Measurements from ENCODE around the gene ABCA7. TPM values are rescaled to one million over a fixed set of nuclear protein-coding genes. Genes with fewer than 3 reads are reported as not detected.

ABCA7 gene
- total and polyA plus RNA-seq, 12 donors = 2.1 to 109 (median 18.8) TPM

GRCh38 chr19:1016647-1017114 lies 23.2 kb upstream of the ABCA7 start:
- peaks cover 0 to 26% of the 10 kb centered on the region in 2 donors for H3K36me3 ChIP-seq (replicated peaks in 1 of 2)
- TF ChIP-seq CTCF (IDR thresholded peaks at IDR 0.05) (no peak), POLR2A (IDR thresholded peaks at IDR 0.05) (peak in 1 of 2 donors; percentile 40)
- 30 to 41% (median 36%) methylated on average over 10 to 12 of the region's 12 CpGs; no CpG with 5 or more reads in 1 of the 4 donors for WGBS, 4 donors

GRCh38 chr19:1017115-1017905 lies 22.6 kb upstream of the ABCA7 start:
- TF ChIP-seq POLR2A (IDR thresholded peaks at IDR 0.05) (no peak), CTCF (IDR thresholded peaks at IDR 0.05) (no peak)
- Histone ChIP-seq H3K4me3 (no peak overlapping the region), H3K9me3 (replicated peaks in 1 of 3) (no peaks in the 10 kb centered on the region), H3K27me3 (no peaks in the 10 kb centered on the region), H3K4me1 (replicated peaks in 1 of 2) (peaks cover 27 to 48% of the 10 kb centered on the region in 2 donors), H3K27ac (peak overlapping the region in 3 of 5 donors; percentile 54 to 90 (median 86)), H3K36me3 (replicated peaks in 1 of 2) (peaks cover 0 to 19% of the 10 kb centered on the region in 2 donors)
- 48 to 70% (median 59%) methylated on average over 10 to 24 of the region's 24 CpGs for WGBS, 4 donors
- intact Hi-C loops (cut with DNase I) = no loop called here
- DNase-seq = peak in 2 of 7 donors; percentile 41 to 53

More at GRCh38 chr19:1016647-1017114, 23.2 kb upstream of the ABCA7 start:
- Histone ChIP-seq H3K9me3 (replicated peaks in 1 of 3) (no peaks in the 10 kb centered on the region), H3K27ac (peak overlapping the region in 3 of 5 donors; percentile 54 to 90 (median 86)), H3K4me1 (replicated peaks in 1 of 2) (peaks cover 27 to 48% of the 10 kb centered on the region in 2 donors), H3K27me3 (no peaks in the 10 kb centered on the region), H3K4me3 (no peak overlapping the region)
- peak in 5 of 7 donors; percentile 59 to 87 (median 74) for DNase-seq
- intact Hi-C loops (cut with DNase I) = no loop called here

GRCh38 chr19:1017906-1018305 lies 22.0 kb upstream of the ABCA7 start:
- intact Hi-C loops (cut with DNase I) = no loop called here
- DNase-seq = no peak
- no peak for TF ChIP-seq POLR2A (IDR thresholded peaks at IDR 0.05)
- TF ChIP-seq CTCF (IDR thresholded peaks at IDR 0.05) = no peak
- Histone ChIP-seq H3K27me3 (no peaks in the 10 kb centered on the region), H3K4me1 (replicated peaks in 1 of 2) (peaks cover 27 to 49% of the 10 kb centered on the region in 2 donors), H3K27ac (peak overlapping the region in 2 of 5 donors; percentile 86 to 90), H3K36me3 (replicated peaks in 1 of 2) (peaks cover 0 to 13% of the 10 kb centered on the region in 2 donors), H3K4me3 (no peak overlapping the region), H3K9me3 (replicated peaks in 1 of 3) (no peaks in the 10 kb centered on the region)
- WGBS, 4 donors = 84 to 90% (median 89%) methylated on average over 7 to 9 of the region's 9 CpGs; no CpG with 5 or more reads in 1 of the 4 donors

- H3K4me3 ChIP-seq = no peak overlapping the region
- H3K27ac ChIP-seq = peak overlapping the region in 1 of 5 donors; percentile 90
- DNase-seq = no peak
- TF ChIP-seq CTCF (IDR thresholded peaks at IDR 0.05) = no peak
- TF ChIP-seq POLR2A (IDR thresholded peaks at IDR 0.05) = no peak
- intact Hi-C loops (cut with DNase I) = no loop called here
- H3K27me3 ChIP-seq = no peaks in the 10 kb centered on the region
- no peaks in the 10 kb centered on the region for H3K9me3 ChIP-seq (replicated peaks in 1 of 3)
- WGBS, 4 donors = 65 to 75% (median 72%) methylated on average over 5 of the region's 5 CpGs
- H3K36me3 ChIP-seq (replicated peaks in 1 of 2) = peaks cover 0 to 9% of the 10 kb centered on the region in 2 donors
- peaks cover 27 to 51% of the 10 kb centered on the region in 2 donors for H3K4me1 ChIP-seq (replicated peaks in 1 of 2)
These were observed 21.5 kb upstream of the ABCA7 start for GRCh38 chr19:1018393-1018792.

Measured in adrenal gland (tissue), 12 donors.